Measurements from ENCODE around the gene PLXNB3.

- TF ChIP-seq CTCF (IDR thresholded peaks at IDR 0.05 in 8 of 11, conservative IDR thresholded peaks at IDR 0.05 in 3 of 11) (no peak), POLR2A (IDR thresholded peaks at IDR 0.05) (no peak), POLR2AphosphoS5 (IDR thresholded peaks at IDR 0.05) (no peak)
Observed at GRCh38 chrX:153819384-153820040, 55.5 kb downstream of the PLXNB3 start.

All from spleen (tissue), 7 donors.